GM21381 (cell line): Measurements from ENCODE around the gene OR4D2.
A peak's percentile ranks its signal among the peaks of the same experiment; 100 is the strongest.

Experiments used
- ATAC-seq: cut with Tn5 transposase; IDR thresholded peaks from one replicate; pipeline ENCODE4 v1.9.1; 2021; ENCODE audit warnings: mild to moderate bottlenecking, moderate library complexity; ENCODE audit not compliant: unreplicated experiment

OR4D2 gene

DNA sequence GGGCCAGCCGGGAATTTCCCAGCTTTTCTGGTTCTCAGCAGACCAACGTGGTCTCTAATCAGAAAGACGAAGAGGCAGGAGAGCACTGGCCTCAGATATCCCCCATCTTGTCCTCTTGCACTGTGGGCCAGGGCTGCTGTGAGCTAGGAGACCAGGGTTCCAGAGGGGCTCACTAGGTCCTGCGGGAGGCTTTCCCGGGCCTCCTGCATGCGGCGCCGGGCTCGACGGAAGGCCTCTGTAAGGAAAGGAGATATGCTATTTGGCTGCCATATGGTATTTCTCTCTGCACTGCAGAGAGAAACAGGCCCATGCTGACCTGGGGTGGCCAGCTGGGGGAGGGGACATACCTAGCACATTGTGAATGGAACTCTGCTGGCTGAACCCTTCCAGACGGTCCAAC lies 39.2 kb downstream of the OR4D2 start:
- no peak for ATAC-seq

DNA sequence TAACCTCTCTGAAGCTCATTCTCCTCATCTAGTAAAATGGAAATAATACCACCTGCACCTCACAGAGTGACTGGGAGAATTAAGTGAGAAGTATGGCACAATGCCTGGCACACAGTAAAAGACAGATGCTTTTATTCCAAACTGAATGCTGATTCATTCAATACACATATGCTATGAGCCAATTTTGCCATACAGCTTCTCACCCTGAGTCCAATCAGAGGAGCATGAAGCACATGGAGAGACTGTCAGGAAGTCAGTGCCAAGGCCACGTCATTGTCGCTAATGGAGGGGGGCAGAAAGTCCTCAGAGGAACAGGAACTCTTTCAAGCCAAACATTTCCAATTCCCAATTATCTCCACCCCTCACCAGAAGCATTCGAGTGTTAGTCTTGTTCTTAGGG lies 40.7 kb downstream of the OR4D2 start:
- ATAC-seq: no peak

DNA sequence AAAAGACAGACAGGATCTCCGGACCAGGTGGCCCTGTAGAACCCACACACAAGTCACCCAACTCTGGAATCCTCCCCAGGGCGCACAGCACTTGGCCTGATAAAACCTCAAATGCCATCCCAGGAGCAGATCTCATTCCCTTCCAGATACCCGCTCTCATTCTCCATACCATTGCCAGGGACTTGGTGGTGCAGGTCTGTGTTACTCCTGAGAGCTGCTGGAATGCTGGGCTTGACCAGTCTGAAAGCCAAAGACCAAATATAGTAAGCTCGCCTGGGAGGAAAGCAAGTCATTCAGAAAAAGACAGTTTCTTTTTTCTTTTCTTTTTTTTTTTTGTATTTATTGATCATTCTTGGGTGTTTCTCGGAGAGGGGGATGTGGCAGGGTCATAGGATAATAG lies 41.6 kb downstream of the OR4D2 start:
- ATAC-seq: no peak

DNA sequence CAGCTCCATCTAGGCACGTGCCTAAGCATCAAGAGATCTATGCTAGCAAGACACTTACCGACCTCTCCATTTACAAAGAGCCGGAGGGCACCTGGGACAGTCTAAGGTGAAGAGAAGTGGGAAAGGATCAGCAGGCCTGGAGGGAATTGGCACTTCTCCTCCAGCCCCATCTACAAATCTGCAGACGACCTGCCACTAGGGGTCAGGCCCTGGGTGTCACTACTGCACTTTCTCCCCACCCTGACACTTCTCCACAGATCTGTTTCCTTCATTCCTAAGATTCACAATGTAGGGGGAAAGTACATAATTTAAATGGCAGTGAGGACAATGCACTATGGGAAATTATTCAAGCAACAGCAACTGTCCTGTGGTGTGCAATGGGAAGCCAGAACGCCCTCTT lies 44.1 kb downstream of the OR4D2 start:
- ATAC-seq: no peak

DNA sequence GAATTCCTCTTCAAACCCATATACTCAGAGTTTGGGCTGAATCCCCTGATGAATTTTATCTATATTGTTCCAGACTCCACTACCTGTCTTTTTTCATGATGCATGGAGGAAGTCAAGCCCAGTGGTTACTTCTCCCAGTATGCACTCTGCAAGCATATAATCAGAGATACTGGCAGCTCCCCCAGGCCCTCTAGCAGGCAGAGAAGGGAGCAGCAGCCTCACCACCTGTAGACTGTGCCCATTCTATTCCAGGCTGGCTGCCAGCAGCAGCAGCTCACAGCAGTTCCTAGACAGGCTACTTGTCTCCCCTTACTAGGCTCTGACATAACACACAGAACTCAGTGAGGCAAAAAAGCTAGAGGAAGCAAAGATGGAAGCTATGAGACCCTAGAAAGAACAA lies 48.9 kb downstream of the OR4D2 start:
- ATAC-seq: no peak

DNA sequence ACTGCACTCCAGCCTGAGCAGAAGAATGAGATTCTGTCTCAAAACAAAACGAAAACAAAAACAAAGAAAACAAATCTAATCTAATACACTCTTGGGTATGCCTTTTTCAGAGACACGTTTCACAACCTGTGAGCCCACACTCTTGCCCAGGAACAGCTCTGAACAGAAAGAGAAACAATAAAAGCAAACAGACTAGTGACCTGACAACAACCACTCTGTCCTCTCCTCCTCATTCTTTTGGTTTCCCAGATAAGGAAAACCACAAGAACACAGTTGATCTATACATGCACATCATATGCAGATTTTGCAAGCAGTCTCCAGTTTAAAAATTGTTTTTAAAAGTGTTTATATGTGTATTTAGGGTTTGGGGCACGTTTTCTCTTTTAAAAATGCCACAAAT lies 51.0 kb downstream of the OR4D2 start:
- no peak for ATAC-seq

DNA sequence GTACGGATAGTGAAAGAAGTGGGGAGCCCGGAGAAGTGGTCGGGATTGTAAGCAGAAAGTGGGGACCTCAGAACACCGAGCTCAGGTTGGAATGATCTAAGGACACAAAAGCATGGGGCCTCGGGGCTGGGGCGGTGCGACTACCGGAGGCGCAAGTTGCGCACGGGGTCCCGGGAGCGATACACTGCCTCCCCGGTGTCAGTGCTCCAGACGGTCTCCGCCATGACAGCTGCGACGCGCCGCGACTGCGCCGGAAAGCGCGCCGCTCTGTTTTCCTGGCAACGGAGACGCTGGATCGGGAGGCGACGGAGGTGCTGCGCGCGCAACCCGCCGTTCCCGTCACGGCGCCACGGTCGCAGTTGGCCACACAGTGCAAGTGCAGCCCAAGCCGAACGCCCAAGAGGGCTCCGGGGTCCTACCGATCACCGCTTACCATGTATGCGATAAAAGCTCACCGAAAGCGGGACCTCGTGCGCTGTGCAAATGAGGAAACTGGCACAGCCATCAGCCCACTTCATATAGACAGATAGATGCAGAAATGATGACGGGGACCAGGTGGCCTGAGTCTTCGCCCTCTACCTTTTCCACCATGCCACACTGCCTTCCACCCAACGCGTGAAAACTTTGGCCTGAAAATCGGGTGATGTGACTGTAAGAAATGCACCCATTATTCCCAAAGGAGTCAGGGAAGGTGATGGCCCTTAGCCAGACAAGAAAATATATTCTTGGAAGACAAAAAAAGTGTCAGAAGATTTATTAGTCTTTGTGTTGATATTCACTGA lies 52.4 kb downstream of the OR4D2 start, which contains the start of gene MKS1:
Gene MKS1 (minus strand): TSS at position 249 of the 782 bp plus-strand sequence. CDS start 25 bp downstream, at position 224.
- ATAC-seq: peak; percentile 97

DNA sequence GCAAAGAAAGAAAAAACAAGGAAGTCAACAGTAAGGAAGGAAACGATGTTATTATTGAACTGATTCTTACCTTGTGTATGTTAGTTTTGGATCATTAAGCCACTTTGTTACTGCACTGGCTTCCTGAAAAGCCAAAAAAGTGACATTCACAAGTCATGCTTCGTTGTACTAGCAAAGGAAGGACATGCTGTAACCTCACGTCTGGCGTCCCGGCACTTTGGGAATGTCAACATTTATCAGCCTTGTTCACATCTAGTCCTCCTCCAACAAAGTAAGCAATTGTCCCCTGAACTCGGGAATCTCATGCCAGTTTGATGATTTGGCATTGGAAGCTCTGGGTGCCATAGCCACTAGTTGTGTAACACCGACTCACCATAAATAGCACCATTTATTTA lies 53.0 kb downstream of the OR4D2 start:
- no peak for ATAC-seq
